GM21576 (cell line): Measurements from ENCODE around the gene NWD2.
"Not testable (repeated sequence)": the region's sequence is repeated elsewhere in the genome, so short reads cannot be mapped to it uniquely, and the experiment has no call there.

Source experiments
- ATAC-seq: cut with Tn5 transposase; IDR thresholded peaks from one replicate; pipeline ENCODE4 v1.9.1; 2021; ENCODE audit warnings: mild to moderate bottlenecking, moderate library complexity; ENCODE audit not compliant: unreplicated experiment

Gene NWD2

GRCh38 chr4:37244583-37245390 is at the start of gene NWD2:
TSS of gene NWD2 (plus strand) at chr4:37244743. CDS start at chr4:37245068, 325 bp downstream.
- no peak for ATAC-seq

GRCh38 chr4:37197899-37198298 is 46.6 kb upstream of the NWD2 start:
- no peak for ATAC-seq

GRCh38 chr4:37204740-37205139 is 39.8 kb upstream of the NWD2 start:
- ATAC-seq: not testable (repeated sequence)

GRCh38 chr4:37216209-37216608 is 28.3 kb upstream of the NWD2 start:
- no peak for ATAC-seq

GRCh38 chr4:37219242-37219641 is 25.3 kb upstream of the NWD2 start:
- no peak for ATAC-seq

GRCh38 chr4:37219990-37220389 is 24.6 kb upstream of the NWD2 start:
- no peak for ATAC-seq

- ATAC-seq: no peak
These were observed 23.9 kb upstream of the NWD2 start for GRCh38 chr4:37220685-37221084.

GRCh38 chr4:37223732-37224131 is 20.8 kb upstream of the NWD2 start:
- no peak for ATAC-seq

GRCh38 chr4:37224854-37225253 is 19.7 kb upstream of the NWD2 start:
- ATAC-seq: no peak

GRCh38 chr4:37225778-37226177 is 18.8 kb upstream of the NWD2 start:
- ATAC-seq: no peak

GRCh38 chr4:37232315-37232714 is 12.2 kb upstream of the NWD2 start:
- ATAC-seq: no peak

GRCh38 chr4:37236165-37236564 is 8.4 kb upstream of the NWD2 start:
- no peak for ATAC-seq

GRCh38 chr4:37241647-37242046 is 2.9 kb upstream of the NWD2 start:
- ATAC-seq: no peak

- ATAC-seq: no peak
These were observed 1.5 kb upstream of the NWD2 start for GRCh38 chr4:37243051-37243450.

- no peak for ATAC-seq
These were observed 591 bp upstream of the NWD2 start for GRCh38 chr4:37243722-37244582.

- no peak for ATAC-seq
These were observed 930 bp downstream of the NWD2 start for GRCh38 chr4:37245391-37245954.

- ATAC-seq: no peak
These were observed 2.3 kb downstream of the NWD2 start for GRCh38 chr4:37246891-37247290.

- ATAC-seq: no peak
These were observed 13.7 kb downstream of the NWD2 start for GRCh38 chr4:37258221-37258620.

GRCh38 chr4:37268319-37268718 is 23.8 kb downstream of the NWD2 start:
- ATAC-seq: no peak

- ATAC-seq: no peak
These were observed 34.6 kb downstream of the NWD2 start for GRCh38 chr4:37279121-37279520.

- ATAC-seq: no peak
These were observed 35.5 kb downstream of the NWD2 start for GRCh38 chr4:37279894-37280592.
